GM19328 (cell line): ENCODE data around the gene KIF1A.

ENCODE experiments used
- ATAC-seq: cut with Tn5 transposase; IDR thresholded peaks from one replicate; pipeline ENCODE4 v1.9.1; 2021; ENCODE audit warnings: mild to moderate bottlenecking, moderate library complexity; ENCODE audit not compliant: unreplicated experiment

The KIF1A gene

GRCh38 chr2:240736281-240737250, 83.5 kb downstream of the KIF1A start:
- ATAC-seq, result no peak

- no peak for ATAC-seq
Measured at GRCh38 chr2:240735476-240735875, 84.5 kb downstream of the KIF1A start.

- ATAC-seq, result no peak
Measured at GRCh38 chr2:240734756-240735155, 85.3 kb downstream of the KIF1A start.

- ATAC-seq, result no peak
Measured at GRCh38 chr2:240733803-240734495, 86.1 kb downstream of the KIF1A start.

- ATAC-seq, result no peak
Measured at GRCh38 chr2:240732911-240733622, 87.0 kb downstream of the KIF1A start.

GRCh38 chr2:240732184-240732583, 87.8 kb downstream of the KIF1A start:
- ATAC-seq, result no peak

GRCh38 chr2:240731178-240731545, 88.9 kb downstream of the KIF1A start:
- ATAC-seq, result no peak

GRCh38 chr2:240730501-240731177, 89.4 kb downstream of the KIF1A start:
- no peak for ATAC-seq

- ATAC-seq, result no peak
Measured at GRCh38 chr2:240728827-240729226, 91.2 kb downstream of the KIF1A start.

GRCh38 chr2:240728361-240728760, 91.7 kb downstream of the KIF1A start:
- no peak for ATAC-seq

- ATAC-seq, result no peak
Measured at GRCh38 chr2:240727913-240728312, 92.1 kb downstream of the KIF1A start.

- ATAC-seq, result no peak
Measured at GRCh38 chr2:240727439-240727838, 92.6 kb downstream of the KIF1A start.

- ATAC-seq, result no peak
Measured at GRCh38 chr2:240726876-240727275, 93.1 kb downstream of the KIF1A start.

- ATAC-seq, result no peak
Measured at GRCh38 chr2:240725671-240726070, 94.3 kb downstream of the KIF1A start.

GRCh38 chr2:240725266-240725665, 94.8 kb downstream of the KIF1A start:
- ATAC-seq, result no peak

GRCh38 chr2:240724431-240724830, 95.6 kb downstream of the KIF1A start:
- no peak for ATAC-seq

GRCh38 chr2:240723851-240724250, 96.2 kb downstream of the KIF1A start:
- no peak for ATAC-seq

GRCh38 chr2:240722796-240723735, 97.0 kb downstream of the KIF1A start:
- no peak for ATAC-seq

- no peak for ATAC-seq
Measured at GRCh38 chr2:240722376-240722775, 97.6 kb downstream of the KIF1A start.
